ENCODE measurements around the gene RHBG.

Gene RHBG

DNA sequence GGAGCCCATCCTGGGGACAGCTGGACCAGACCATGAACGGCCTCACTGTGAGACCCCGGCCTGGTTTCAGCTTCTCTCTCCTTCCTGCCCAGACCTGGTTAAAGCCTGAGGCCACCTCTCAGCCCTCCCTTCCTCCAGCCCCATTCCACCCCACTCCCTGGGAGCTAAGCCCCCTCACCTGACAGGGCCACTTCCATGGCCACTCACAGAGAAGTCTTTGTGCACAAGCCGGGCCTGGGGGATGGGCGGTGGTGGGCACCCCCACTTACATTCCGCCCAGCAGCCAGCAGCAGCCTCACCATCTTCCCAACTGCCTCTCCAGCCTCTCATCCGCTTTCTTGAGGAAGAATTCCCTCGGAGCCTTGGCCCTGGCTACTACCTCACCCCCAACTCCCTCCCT lies 40.4 kb downstream of the RHBG start:
- DNase-seq: no peak

DNA sequence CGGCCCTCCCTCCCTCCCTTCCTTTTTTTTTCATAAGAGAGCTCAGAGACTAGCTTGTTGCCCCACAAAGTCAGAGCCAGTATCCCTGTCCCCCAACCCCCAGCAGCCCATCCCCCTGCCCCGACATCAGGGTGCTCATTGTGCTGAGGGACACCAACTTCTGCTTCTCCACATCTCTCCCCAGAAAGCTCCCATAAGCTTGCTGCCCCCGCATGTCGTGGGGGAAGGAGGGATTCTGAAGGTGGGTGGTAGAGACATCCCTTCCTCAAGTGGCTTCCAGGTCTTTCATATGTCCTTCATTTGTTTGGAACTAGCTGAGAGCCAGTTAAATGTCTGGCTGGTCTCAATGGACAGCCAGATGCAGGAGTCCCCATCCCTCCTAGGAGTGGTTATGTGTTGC lies 41.2 kb downstream of the RHBG start:
- DNase-seq: no peak

DNA sequence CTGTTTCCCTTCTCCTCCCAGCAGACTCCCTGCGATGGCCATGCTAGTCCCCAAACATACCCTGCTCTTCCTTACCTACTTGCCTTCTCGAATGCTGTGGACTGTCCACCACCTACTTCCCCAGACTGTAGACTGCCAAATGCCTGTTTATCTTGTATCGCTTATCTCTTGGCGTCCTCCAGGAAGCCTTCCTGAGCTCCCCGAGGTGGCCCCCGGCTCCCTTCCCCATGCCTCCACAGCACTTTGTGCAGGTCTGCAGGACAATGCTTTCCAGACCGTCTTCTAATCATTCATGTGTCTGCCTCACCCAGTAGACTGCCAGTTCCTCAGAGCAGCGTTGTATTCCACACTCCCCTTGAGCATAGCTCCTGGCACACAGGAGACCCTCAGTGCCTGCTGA lies 41.7 kb downstream of the RHBG start:
- DNase-seq: no peak

DNA sequence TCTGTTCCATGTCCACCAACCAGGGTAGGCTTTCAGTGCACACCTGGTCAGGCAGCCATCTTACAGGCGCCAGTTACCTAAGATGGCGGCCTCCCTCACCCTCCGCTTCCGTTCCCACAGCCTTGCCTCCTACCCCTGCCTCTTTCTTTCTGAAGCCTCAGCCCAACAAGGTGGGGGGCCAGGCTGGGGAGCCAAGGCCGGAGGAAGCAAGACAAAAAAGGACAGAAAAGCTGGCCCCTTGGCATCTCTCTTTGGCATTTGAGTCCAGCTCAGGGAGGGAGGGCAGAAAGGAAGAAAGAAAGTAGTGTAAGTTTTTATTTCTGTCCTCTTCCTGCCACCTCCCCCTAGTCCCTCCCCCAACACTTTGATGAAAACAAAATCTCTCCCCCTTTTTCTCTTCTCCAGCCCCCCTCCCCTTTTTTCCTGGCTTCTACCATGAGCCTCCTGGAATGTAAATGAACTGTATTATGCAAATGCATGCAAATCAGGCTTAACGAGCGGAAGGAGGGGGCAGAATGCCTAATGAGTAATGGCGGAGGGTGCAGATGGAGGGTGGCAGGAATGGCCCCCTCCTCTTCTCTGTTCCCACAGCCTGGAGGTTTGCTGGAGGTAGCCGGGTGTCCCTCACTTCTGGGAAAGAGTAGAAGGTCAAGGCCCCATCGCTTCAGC lies 43.8 kb downstream of the RHBG start:
- no peak for DNase-seq

DNA sequence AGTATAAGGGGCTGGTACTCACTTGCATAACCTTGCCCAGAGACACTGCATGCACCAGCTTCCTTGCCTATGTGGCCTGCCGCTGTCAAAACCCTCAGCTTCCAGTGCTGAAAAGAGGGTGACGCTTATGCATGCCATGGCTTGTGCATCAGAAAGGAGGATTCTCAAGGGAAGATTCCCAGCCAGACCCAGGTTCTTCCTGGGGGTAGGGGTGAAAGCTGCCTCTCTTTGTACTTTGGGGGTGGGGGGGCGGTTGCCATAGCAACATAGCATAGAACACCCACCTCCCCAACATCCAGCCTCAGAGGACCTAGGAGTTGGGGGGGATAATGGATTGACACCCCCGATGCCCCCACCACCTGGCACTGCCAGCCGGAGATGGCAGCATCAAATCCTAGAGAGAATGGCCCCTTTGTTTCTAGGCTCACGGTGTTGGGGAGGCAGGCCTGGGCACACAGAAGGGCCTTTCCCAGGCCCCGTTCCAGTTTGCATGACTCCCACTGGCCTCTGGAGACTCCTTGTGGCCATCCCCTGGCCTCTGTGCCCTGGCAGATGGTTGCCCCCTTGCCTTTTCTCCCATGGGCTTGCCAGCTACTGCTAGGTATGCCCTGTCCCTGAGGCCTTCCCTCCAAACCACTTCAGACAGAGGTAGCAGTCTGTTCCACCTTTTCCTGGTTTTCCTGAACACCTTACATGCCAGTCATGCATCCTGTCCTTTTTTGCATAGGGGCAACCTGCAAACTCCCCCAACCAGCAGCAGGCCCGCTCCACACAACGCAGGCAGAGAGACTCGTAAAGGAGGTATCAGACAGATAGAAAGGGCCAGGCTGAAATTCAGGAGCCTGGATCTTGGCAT lies 44.6 kb downstream of the RHBG start:
- DNase-seq: no peak

DNA sequence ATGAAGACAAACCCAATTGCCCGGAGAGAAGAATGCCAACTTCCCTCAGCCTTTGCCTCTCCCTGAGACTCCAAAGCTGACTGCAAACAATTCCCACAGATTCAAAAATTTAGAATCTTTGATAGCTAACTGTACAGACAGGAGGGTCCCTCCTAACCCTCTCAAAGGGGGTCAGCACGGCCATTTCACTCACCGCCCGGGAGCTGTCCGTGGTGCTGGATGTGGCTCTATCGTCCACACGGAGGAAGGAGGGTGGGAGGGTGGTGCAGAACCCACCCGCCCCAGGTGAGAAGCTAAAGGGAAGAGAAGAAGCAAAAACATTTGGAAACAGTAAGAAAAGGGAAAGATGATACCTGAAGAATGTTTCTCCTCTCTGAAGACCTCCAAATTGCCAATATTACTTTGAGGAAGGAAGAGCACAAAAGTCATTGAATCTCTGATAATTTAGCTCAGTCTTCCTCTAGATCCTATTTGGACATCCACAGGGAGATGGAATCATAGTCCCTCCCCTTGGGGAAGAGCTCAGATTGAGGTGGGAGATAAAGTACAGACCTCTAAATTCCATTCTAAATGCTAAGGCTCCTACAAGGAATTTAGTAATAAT lies 45.6 kb downstream of the RHBG start:
- peak in 2 of 4 experiments; percentile 43 to 50 for DNase-seq

DNA sequence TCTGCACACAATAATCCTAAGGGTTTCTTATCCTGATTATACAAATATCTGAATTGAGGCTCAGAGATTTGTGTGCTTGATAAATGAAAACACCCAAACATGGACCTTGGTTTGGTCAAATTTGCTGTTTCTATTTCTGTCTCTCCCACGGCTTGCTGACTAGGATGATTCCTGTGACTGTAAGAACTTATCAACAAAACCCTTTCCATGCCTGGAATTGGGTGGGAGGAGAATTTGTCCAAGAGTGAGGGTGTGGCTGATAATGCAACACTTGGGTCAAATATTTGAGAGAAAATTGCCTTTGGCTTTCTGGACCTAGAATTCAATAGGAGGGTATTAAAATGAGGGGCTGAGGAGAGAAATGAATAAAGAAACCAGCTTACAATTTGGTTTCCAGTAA lies 48.0 kb downstream of the RHBG start:
- no peak for DNase-seq

DNA sequence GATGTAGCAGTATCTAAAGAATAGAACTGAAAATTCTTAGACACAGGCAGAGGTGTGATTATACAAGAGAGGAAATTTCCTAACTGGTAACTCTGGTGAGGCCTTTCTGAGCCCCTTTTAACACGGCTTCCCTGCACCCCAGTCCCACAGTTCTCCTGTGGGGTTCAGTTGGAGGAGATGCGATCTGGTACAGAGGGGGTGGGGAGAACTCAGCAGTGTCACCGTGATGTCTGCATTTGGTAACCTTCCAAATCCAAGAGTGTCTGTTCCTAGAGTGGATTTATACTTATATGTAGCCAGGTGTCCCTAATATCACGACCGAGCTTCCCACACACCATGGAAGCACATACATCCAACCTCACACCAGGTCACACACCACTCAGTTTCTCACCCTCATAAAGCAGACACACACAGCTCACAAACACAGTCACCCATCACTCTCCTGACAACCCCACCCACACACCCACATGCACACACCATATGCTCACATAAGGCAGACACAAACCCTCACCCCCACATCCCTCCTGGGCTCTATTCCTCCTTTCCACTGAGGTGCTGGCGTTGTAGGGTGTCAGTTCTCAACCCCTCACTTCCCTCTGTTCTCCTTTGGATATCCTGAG lies 48.5 kb downstream of the RHBG start:
- no peak for DNase-seq

DNA sequence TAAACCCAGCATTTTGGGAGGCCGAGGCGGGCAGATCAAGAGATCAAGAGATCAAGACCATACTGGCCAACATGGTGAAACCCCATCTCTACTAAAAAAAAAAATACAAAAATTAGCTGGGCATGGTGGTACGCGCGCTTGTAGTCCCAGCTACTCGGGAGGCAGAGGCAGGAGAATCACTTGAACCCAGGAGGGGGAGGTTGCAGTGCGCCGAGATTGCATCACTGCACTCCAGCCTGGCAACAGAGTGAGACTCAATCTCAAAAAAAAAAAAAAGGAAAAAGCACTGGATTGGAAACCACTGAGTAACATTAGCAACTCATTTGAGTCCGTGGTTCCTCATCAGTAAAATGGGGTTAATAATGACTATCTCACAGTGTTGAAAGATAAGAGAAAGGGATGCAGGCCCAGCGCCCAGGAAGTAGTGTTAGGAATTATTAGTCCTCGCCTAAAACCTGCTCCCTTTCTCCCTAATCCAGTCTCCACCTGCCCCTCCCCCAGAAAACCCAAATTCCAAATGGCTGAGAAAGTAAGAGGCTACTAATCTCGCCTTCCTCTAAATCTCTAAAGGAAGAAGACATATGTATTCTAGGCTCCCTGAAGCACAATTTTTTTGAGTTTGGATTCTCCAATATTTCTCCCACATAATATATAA lies 49.5 kb downstream of the RHBG start:
- DNase-seq: no peak

DNA sequence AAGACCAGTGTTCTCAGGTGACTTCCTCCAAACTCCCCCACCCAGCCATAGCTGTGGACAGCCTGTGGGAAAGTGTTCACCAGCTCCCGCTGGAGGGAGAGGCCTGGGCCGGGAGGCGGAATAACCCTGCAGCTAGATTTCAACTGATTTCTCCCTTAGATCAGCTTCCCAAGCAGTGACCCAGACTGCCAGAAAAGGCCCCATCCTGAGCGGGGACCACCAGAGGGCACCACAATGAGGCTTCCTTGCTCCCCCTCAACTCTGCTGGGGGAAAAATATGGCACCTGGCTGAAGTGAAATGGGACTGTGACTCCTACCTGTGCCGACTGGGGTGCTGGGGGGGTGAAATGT lies 50.8 kb downstream of the RHBG start:
- no peak for DNase-seq

DNA sequence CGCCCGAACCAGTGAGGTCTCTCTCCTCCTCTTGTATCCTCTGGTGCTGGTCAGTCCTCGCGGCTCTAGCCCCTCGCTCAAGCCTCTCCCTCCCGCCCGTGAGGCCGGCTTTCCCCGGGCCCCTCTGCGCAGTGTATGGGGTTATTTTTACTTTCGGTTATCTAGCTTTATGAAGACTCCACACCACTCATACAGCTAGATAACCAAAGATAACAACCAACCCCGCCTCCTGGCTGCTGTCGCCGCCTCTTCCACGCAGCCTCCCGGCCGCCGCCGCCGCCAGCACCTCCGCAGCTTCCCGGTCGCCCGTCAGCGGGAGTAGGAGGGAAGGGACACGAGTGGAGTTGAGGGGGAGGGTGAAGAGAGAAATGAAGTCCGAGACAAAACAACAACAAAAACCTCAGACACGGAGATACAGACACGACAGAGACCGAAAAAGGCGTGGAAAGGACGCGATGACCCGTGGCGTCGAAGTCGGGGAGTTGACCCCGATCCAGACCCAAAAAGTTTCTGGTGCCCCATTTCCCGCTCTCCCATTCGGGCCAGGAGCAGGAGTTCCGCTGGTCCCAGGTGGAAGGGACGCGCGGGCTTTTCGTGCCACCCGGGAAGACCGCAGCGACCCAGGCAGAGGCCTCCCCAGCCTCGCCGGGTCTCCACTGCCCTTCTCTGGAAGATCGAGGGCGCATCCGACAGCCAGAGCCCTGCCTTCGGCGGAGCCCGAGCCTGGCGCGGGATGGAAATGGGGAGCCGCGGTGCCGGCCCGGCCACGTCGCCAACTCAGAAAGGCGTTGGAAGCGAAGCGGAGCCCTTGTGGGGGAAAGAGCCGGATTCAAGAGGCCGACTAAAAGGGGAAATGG lies 51.4 kb downstream of the RHBG start:
- DNase-seq: peak; percentile 49 to 75 (median 70)

DNA sequence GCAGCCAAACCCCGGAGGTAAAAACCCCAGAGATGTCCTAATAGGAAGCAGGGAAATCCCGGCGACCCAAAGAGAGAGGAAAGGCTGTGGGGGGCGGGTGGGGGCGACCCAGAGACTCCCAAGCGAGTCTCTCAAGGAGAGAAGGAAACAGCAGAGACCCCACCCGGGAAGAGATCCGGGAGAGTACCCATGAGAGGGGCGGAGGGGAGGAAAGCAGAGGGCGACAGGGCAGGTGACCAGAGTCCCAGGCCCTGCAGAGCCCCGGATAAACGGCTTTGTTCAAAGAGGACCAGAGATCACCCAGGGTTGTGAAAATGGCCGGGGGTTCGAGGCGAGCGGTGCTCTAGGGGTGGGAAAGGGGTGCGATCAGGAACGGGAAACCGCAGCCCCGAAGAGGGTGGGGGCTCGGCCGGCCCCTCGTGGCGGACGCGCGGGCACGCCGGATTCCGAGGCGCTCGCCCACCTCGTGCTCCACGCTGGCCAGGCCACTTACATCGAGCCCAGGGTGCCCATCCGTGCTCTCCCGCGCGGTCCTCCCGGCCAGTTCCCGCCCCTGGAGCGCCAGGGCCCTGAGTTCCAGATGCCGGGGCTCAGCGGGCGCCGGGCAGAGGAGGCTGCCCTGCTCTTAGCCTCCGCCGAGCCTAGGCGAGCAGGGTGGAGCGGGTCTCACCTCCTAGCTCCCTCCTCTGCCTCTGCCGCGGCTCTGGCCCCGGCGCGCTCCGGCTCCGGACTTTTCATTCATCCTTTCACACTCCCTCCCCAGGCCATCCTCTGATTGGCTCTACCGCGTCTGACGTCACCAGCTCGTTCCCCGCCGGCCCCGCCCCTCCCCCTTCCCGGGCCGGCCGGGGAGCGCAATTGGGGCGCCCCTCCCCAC lies 52.3 kb downstream of the RHBG start:
- DNase-seq: peak; percentile 44 to 73 (median 60)

DNA sequence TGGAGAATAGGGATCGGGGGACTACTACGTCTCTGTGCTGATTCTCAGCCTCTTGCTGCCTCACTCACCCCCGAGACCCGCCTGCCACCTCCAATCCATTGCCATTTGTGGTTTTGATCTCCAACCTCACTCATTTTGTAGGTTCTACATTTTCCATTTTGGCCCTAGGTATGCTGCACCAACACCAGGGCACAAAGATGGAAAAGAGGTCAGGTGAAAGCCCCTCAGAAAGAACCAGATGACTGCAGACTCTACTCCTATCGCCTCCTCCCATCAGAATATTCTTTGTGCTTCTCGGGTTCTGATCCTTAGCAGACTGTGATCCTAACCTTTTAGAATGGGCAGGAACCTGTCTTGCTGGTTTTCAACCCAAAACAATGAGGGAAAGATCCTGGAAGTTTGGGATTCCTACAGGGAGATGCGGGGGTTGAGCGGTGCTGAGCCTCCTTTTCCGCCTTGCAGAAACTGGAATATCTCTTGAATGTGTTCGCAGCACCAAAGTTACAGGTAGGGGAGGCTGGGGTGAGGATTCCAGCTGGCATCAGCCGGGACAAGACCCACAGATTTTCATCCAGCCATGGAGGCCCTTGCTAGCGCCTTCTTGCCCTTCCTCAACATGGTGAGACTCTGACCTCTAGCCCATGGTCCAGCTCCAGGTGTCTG lies 53.1 kb downstream of the RHBG start:
- DNase-seq: no peak

DNA sequence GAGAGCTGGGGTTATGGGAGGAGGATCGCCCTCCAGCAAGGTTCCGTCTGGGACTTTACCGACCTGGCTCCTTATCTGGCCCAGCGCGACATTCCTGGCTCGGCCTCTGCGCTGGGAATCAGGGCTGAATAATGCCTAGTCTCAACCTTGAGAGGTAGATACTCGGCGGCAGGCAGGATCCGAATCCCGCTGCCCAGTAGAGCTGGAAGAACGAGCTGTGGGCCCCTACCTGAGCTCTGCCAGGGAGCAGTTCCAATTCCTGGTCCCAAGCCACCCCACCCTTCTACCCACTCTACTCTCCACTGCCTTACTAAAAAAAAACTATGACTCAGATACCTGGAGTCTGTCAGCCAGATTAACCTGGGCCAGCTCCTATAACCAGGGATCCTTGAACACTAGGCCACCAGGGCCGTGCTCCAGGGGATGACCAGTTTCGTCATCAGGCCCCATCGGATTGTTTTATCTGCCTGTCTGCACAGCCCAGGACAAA lies 53.6 kb downstream of the RHBG start:
- DNase-seq: no peak

DNA sequence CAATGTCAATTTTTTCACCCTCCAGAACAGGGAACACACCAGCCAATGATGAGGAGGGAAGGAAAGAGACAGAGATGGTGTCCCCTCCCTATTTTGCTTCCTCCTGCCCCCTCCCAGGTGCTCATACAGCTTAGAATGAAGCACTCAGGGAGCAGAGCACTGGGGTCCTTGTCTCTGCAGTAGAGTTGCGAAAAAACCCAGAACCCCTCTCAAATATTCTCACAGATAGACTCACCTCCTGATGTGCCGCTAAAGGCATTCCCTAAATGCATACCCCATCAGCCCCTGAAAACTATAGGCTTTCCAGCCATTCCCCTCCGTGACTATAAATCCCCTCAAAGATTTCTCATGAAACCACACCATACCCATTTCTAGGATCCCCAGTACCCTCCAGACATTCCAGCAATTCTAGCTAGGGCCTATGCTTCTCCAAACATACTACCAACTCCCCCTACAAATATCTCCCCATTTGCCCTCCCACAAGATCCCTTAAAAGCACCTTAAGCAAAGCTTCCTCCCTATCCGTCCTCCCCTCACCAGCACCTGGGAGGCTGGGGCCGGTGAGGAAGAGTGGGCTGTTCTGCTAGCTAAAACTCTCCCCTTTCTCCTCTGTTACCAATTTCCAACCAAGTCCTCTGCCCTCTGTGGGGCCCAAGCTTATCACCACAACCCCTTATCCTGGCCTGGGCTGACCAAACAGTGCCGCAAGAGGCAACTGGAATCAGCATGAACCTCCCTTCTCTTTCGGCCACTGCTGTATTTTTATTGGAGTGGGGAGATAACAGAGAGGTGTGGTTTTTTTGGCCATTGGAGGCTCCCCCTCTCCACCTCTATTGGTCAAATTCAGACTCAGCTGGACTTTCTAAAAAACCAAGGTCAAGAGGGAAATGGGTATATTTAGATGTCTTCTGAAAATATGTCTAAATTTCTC lies 54.7 kb downstream of the RHBG start:
- no peak for DNase-seq

DNA sequence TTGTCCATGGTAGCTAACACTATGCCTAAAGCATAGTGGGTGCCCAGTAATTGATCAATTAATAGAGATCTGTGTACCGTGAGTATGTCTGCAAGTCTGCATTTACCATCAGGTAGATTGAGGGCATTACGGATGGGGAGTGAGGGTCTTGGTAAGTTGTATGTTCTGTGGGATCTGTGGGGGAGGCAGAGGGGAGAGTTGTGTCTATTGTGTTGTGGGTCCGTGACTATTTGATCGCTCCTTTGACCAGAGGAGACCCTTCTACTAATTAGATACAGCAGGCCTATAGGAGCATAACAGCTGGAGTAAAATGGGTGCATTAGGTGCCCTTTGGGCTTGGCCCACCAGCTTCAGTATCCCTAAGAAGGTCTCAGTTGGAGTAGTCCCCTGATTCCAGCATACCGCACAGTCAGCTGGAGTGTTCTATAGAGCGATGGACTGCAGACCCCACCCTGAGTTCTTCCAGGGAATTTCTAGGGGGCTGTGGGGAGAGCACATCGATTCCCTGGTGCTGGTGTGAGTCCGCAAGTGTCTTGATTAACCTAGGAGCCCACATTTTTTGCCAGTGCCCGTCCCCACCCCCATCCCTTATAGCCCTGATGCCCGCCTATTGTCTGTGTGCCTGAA lies 55.9 kb downstream of the RHBG start:
- no peak for DNase-seq

DNA sequence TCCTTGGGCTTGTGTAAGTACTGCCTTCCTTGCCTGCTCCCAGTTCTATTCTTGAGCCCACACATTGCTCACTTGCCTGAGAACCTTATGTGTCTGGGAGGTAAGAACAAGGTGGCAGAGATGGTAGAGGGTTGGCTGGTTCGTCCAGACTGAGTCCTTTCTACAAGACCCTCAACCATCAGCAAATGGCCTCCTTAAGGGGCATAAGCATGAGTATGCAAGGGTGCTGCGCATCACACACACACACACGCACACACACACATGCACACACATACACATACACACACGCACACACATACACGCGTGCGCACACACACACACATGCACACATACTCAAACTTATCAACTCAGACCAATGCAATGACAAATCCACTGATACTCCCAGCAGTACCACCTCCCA lies 56.9 kb downstream of the RHBG start:
- no peak for DNase-seq

DNA sequence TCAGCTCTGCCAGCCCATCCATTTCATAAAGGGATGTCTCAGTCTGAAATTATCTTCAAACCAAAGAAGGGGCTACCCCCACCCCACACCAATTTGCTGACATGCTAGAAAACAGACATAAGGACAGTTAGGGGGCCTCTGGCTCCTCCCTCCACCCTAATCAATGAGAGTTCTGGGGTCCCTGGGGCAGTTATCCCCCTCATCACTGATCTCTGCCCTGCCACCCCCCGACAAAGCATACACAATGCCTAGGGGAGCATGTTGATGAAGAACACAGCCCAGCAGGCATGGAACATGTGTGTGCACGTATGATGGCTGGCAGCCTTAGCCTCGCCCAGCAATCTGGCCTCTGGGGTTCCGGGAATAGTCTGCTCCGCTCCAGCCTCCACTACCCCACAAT lies 58.9 kb downstream of the RHBG start:
- DNase-seq: no peak
